NCI-H1048 (cell line): Measurements from ENCODE around the gene FOXL3.

Source experiments
- DNase-seq: peaks from one replicate; lab custom pipeline; 2025; lab: John Stamatoyannopoulos, UW

Gene FOXL3

DNA sequence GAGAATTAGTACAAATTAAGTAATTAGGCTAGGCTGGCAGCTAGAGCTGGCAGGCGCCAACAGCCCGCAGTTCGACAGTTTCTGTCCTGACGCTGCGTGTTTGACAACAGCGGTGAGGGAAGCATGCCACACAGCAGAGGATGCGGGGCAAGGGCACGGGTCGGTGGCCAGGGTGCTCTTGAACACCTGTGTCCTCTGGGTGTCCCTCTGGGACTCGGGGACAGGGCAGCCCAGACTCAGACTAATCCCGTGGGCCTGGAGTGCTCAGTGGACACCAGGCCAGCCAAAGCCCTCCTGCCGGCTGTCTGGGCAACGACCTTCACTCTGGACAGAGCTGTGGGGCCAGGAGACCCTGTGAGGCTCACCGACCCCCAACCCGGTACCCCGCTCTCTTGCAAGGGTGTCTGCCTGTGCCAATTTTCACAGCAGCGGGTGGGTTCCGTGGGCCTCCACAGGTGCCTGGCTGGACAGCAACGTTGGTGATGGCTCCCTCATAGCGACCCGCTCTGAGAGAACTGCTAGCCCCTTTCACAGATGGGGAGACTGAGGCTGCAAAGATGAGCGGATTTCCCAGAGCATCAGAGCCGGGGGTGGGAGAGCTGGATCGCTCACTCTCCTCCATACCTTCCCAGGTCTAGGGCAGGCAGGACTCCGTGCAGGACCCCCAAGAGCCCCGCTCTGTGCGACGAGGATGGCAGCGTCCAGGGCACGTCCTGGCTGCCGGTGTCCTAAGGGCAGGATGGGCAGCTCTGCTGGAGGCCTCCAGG, 48.5 kb downstream of the FOXL3 start:
- no peak for DNase-seq

- DNase-seq, result no peak
Observed at GRCh38 chr7:339062-339342, 49.0 kb downstream of the FOXL3 start.

GRCh38 chr7:339696-340095, 49.7 kb downstream of the FOXL3 start:
- DNase-seq, result no peak

DNA sequence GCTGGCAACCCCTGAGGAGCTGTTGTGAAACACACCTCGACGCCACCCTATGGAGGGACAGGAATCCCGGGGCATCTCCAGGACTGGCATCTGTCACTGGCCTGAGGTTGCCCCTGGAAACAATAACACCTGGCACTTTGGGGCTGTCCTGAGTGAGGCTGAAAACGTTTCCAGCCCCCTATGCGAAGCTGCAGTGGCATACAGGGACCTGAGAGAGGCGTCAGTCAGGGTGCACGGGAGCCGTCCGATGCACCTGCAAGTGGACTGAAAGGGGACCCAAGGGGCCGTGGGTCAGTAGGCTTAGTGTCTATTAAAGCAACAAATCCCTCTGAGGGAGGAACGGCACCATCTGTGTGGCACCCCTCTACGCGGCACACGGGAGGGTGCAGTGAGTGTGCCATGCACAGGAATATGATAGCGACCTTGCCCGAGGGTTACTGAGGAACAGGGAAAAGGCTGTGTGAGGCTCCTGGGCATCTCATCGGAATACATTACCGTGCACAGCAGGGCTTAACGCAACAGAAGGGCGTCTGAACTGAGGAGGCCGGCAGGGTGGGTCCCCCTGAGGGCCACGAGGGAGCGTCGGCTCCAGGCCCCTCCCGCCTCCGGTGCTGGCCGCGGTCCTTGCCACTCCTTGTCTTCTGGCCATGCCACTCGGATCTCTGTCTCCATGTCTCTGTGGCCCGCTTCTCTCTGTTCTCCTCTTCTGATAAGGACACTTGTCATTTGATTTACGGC, 50.4 kb downstream of the FOXL3 start:
- no peak for DNase-seq
